ENCODE results near the gene MCCC1.

DNA sequence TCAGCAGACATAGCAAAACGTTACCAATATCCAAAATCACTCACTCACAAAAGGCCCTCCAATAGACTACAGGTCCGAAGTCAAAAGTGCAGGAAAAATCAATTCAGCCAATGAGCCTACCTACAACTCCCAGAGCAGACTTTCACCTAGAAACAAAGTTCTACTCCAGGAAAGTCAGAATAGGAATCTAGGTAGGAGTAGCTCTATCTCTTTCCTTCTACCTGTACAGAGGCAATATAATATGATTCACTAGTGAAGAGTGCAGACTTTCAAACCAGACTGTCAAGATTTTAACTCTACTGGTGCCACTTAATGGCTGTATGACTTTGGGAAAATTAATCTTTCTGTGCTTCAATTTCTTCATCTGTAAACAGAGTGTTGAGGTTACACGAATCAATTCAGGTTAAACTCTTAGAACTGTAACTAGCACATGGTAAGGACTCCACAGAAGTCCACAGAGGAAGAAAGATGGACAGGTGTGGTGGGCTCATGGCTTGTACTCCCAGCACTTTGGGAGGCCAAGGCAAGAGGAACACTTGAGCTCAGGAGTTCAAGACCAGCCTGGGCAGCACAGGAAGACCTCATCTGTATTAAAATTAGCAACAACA lies 128.4 kb downstream of the MCCC1 start:
- TF ChIP-seq, protein P1, sequence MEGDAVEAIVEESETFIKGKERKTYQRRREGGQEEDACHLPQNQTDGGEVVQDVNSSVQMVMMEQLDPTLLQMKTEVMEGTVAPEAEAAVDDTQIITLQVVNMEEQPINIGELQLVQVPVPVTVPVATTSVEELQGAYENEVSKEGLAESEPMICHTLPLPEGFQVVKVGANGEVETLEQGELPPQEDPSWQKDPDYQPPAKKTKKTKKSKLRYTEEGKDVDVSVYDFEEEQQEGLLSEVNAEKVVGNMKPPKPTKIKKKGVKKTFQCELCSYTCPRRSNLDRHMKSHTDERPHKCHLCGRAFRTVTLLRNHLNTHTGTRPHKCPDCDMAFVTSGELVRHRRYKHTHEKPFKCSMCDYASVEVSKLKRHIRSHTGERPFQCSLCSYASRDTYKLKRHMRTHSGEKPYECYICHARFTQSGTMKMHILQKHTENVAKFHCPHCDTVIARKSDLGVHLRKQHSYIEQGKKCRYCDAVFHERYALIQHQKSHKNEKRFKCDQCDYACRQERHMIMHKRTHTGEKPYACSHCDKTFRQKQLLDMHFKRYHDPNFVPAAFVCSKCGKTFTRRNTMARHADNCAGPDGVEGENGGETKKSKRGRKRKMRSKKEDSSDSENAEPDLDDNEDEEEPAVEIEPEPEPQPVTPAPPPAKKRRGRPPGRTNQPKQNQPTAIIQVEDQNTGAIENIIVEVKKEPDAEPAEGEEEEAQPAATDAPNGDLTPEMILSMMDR (IDR thresholded peaks at IDR 0.05) = no peak
- TF ChIP-seq POLR2A (IDR thresholded peaks at IDR 0.05) = no peak
